HepG2 (cell line): ENCODE data around the gene PCGF6. TPM values are rescaled to one million over a fixed set of nuclear protein-coding genes. Genes with fewer than 3 reads are reported as not detected.

ENCODE experiments used
- BHLHE40 ChIP-seq: IDR thresholded peaks from 2 replicates; pipeline ENCODE4 v1.6.1; 2011; ENCODE audit warnings: low read length, improper control_type of control experiment
- ELF1 ChIP-seq: sonication (generic); formaldehyde crosslinking; IDR thresholded peaks from 2 replicates; pipeline ENCODE4 v1.4.0; 2020; ENCODE audit warnings: missing genetic modification reagents
- ELF4 ChIP-seq: sonication (generic); formaldehyde crosslinking; IDR thresholded peaks from 2 replicates; pipeline ENCODE4 v1.5.0; 2020; ENCODE audit warnings: missing genetic modification reagents, mild to moderate bottlenecking, moderate library complexity, borderline replicate concordance
- EP300 ChIP-seq, 3 experiments: sonication (generic) in 1 of 3; formaldehyde crosslinking in 1 of 3; IDR thresholded peaks; 2 replicates each; pipeline versions ENCODE4 v1.5.1 to v1.6.1; 2011 to 2020; ENCODE audit warnings: low read depth in 2 of 3, low read length in 2 of 3, borderline replicate concordance in 1 of 3, improper control_type of control experiment in 1 of 3, mild to moderate bottlenecking in 1 of 3, missing genetic modification reagents in 1 of 3, moderate library complexity in 1 of 3
- EZH2 ChIP-seq: conservative IDR thresholded peaks from 2 replicates; pipeline ENCODE4 v1.6.1; 2012; ENCODE audit warnings: mild to moderate bottlenecking, low read depth, low read length, moderate library complexity
- FOSL2 ChIP-seq: sonication (generic); formaldehyde crosslinking; IDR thresholded peaks from 2 replicates; pipeline ENCODE4 v1.4.0; 2020; ENCODE audit warnings: missing genetic modification reagents
- KDM4B ChIP-seq: sonication (generic); formaldehyde crosslinking; IDR thresholded peaks from 2 replicates; pipeline ENCODE4 v1.4.0; 2020; ENCODE audit warnings: missing genetic modification reagents
- KMT2A ChIP-seq: sonication (generic); formaldehyde crosslinking; IDR thresholded peaks from 2 replicates; pipeline ENCODE4 v1.4.0; 2020; ENCODE audit warnings: missing genetic modification reagents
- MED8 ChIP-seq: sonication (generic); formaldehyde crosslinking; IDR thresholded peaks from 2 replicates; pipeline ENCODE4 v1.8.1; 2023; ENCODE audit warnings: mild to moderate bottlenecking, missing genetic modification reagents; ENCODE audit not compliant: insufficient replicate concordance
- MIER3 ChIP-seq: IDR thresholded peaks from 2 replicates; pipeline ENCODE4 v1.6.1; 2016; ENCODE audit warnings: missing compliant biosample characterization, borderline replicate concordance
- MXD4 ChIP-seq: IDR thresholded peaks from 2 replicates; pipeline ENCODE4 v1.6.1; 2016; ENCODE audit warnings: mild to moderate bottlenecking, missing biosample characterization, missing genetic modification reagents
- NFKB2 ChIP-seq: sonication (generic); formaldehyde crosslinking; IDR thresholded peaks from 2 replicates; pipeline ENCODE4 v1.4.0; 2020; ENCODE audit warnings: missing genetic modification reagents, borderline replicate concordance
- NKX3-1 ChIP-seq: sonication (generic); formaldehyde crosslinking; IDR thresholded peaks from 2 replicates; pipeline ENCODE4 v1.5.0; 2020; ENCODE audit warnings: missing genetic modification reagents
- POLR2G ChIP-seq: fragments of 200-400 bp; formaldehyde crosslinking; IDR thresholded peaks from 2 replicates; pipeline ENCODE4 v1.6.1; 2018; ENCODE audit warnings: mild to moderate bottlenecking, low read depth, low read length, moderate library complexity
- ZFP1 ChIP-seq: IDR thresholded peaks from 2 replicates; pipeline ENCODE4 v1.6.1; 2016
- ZFYVE20 ChIP-seq: sonication (generic); formaldehyde crosslinking; IDR thresholded peaks from 2 replicates; pipeline ENCODE4 v1.8.0; 2023; ENCODE audit warnings: low read depth, mild to moderate bottlenecking, moderate library complexity, missing genetic modification reagents, borderline replicate concordance
- ZNF124 ChIP-seq: sonication (generic); formaldehyde crosslinking; IDR thresholded peaks from 2 replicates; pipeline ENCODE4 v1.4.0; 2020; ENCODE audit warnings: missing genetic modification reagents
- ZNF136 ChIP-seq: sonication (generic); formaldehyde crosslinking; IDR thresholded peaks from 2 replicates; pipeline ENCODE4 v1.8.1; 2022; ENCODE audit warnings: low read depth, mild to moderate bottlenecking, moderate library complexity, missing genetic modification reagents
- ZNF138 ChIP-seq: sonication (generic); formaldehyde crosslinking; IDR thresholded peaks from 2 replicates; pipeline ENCODE4 v1.5.0; 2020; ENCODE audit warnings: mild to moderate bottlenecking, low read depth, missing genetic modification reagents
- ZNF282 ChIP-seq: fragments of 450-650 bp; IDR thresholded peaks from 2 replicates; pipeline ENCODE4 v1.6.1; 2018; ENCODE audit not compliant: partially characterized antibody
- ZNF431 ChIP-seq: sonication (generic); formaldehyde crosslinking; IDR thresholded peaks from 2 replicates; pipeline ENCODE4 v1.9.0; 2022; ENCODE audit warnings: missing genetic modification reagents, low read depth, mild to moderate bottlenecking, borderline replicate concordance
- ZNF580 ChIP-seq: IDR thresholded peaks from 2 replicates; pipeline ENCODE4 v1.6.1; 2016; ENCODE audit warnings: low read depth, borderline replicate concordance
- ZNF761 ChIP-seq: sonication (generic); formaldehyde crosslinking; conservative IDR thresholded peaks from 2 replicates; pipeline ENCODE4 v1.4.0; 2020; ENCODE audit warnings: mild to moderate bottlenecking, missing genetic modification reagents
- ZSCAN22 ChIP-seq: sonication (generic); formaldehyde crosslinking; IDR thresholded peaks from 2 replicates; pipeline ENCODE4 v1.4.0; 2020; ENCODE audit warnings: mild to moderate bottlenecking, missing genetic modification reagents
- polyA plus RNA-seq, 8 experiments: library from polyadenylated mRNA; depleted of rRNA in 3 of 8; stranded (reverse) in 7 of 8; unstranded in 1 of 8; fragments of >200 nt; fragmentation: Illumina TruSeq in 4 of 8; extraction: Trizol in 4 of 8; gene quantifications; 2 replicates each; pipeline versions ENCODE4 v1.2.1 to v1.2.3, GENCODE V29; 2011 to 2016; ENCODE audit warnings: low read depth in 4 of 8, missing spikeins in 1 of 8, mixed read lengths in 1 of 8; ENCODE audit not compliant: insufficient read depth in 1 of 8
- total RNA-seq, 5 experiments: library from RNA; depleted of rRNA; stranded (reverse); fragments of >200 nt; fragmentation: Illumina TruSeq; extraction: Trizol; gene quantifications; 2 replicates each; pipeline ENCODE4 v1.2.3, GENCODE V29; 2016; ENCODE audit warnings: low read depth in 1 of 5
- TF ChIP-seq, protein P1 (sequence below): sonication (generic); formaldehyde crosslinking; IDR thresholded peaks from 2 replicates; pipeline ENCODE4 v1.5.0; 2020; ENCODE audit warnings: mild to moderate bottlenecking, missing genetic modification reagents
- TF ChIP-seq, protein P2 (sequence below): sonication (generic); formaldehyde crosslinking; conservative IDR thresholded peaks from 2 replicates; pipeline ENCODE4 v1.8.0; 2022; ENCODE audit warnings: low read depth, missing genetic modification reagents
- TF ChIP-seq, protein P3 (sequence below): IDR thresholded peaks from 2 replicates; pipeline ENCODE4 v1.6.1; 2016; ENCODE audit warnings: missing genetic modification reagents, missing compliant biosample characterization

Gene PCGF6
- total and polyA plus RNA-seq, 2 of the 13 experiments (the other 11 are each of a cell fraction or from before 2014, with no cell fraction given), result 5.2 to 19.4 TPM

DNA sequence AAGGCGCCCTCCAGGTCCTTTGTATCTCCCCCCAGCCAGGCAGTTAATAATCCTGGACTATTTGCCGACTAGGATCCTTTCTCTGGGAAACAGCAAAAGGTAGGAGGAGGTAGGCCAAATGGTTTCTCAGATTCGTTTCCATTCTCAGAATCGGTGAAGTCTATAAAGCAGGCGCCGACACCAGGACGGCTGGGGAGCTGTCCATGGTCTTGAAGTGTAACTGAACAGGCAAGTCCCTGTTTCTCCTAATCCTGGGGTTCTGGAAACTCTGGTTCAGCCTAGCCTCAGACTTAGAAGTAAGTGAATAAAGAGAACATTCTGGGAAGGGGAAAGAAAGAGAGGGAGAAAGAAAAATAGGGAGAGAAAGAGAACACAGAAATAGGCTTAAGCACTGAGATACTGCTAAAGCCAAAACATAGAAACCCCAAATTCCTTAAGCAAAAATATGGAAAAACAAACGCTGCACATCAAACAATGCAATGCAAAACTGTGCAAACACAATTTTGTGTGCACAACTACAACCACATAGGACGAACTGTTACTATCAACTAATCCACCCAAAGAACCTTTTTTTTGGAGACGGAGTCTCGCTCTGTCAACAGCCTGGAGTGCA, 85.1 kb downstream of the PCGF6 start (continued):
- TF ChIP-seq KDM4B (CRISPR knock-in tag) (peak; percentile 56; the same call in 1 of the 2 replicates), MED8 (CRISPR knock-in tag) (no peak), ZSCAN22 (CRISPR knock-in tag) (no peak), ZNF138 (no peak), ZFP1 (CRISPR knock-in tag) (peak; percentile 40; the same call in 1 of the 2 replicates), ELF1 (no peak), MIER3 (CRISPR knock-in tag) (peak; percentile 38; the same call in 1 of the 2 replicates), NFKB2 (CRISPR knock-in tag) (no peak), KMT2A (CRISPR knock-in tag) (peak; percentile 59; the same call in 1 of the 2 replicates), EZH2 (no peak), FOSL2 (CRISPR knock-in tag) (peak; percentile 46), ZNF124 (CRISPR knock-in tag) (peak; percentile 91; the same call in 1 of the 2 replicates), ZNF282 (no peak), MXD4 (CRISPR knock-in tag) (0 out of 2 replicates have a peak, but pooled peaks have one; percentile 60), ZNF431 (0 out of 2 replicates have a peak, but pooled peaks have one; percentile 37), ZNF761 (no peak), EP300 (IDR thresholded peaks at IDR 0.05; ENCODE audit: low read depth in 2 of 2, low read length in 2 of 2) (no peak), EP300 (CRISPR knock-in tag; IDR thresholded peaks at IDR 0.05; ENCODE audit: borderline replicate concordance) (no peak), ELF4 (CRISPR knock-in tag) (no peak), ZNF136 (CRISPR knock-in tag) (0 out of 2 replicates have a peak, but pooled peaks have one; percentile 44), ZNF580 (CRISPR knock-in tag) (peak; percentile 83; the same call in 1 of the 2 replicates), BHLHE40 (no peak), ZFYVE20 (CRISPR knock-in tag) (no peak), POLR2G (no peak), NKX3-1 (CRISPR knock-in tag) (peak; percentile 93)
- TF ChIP-seq, protein P1, sequence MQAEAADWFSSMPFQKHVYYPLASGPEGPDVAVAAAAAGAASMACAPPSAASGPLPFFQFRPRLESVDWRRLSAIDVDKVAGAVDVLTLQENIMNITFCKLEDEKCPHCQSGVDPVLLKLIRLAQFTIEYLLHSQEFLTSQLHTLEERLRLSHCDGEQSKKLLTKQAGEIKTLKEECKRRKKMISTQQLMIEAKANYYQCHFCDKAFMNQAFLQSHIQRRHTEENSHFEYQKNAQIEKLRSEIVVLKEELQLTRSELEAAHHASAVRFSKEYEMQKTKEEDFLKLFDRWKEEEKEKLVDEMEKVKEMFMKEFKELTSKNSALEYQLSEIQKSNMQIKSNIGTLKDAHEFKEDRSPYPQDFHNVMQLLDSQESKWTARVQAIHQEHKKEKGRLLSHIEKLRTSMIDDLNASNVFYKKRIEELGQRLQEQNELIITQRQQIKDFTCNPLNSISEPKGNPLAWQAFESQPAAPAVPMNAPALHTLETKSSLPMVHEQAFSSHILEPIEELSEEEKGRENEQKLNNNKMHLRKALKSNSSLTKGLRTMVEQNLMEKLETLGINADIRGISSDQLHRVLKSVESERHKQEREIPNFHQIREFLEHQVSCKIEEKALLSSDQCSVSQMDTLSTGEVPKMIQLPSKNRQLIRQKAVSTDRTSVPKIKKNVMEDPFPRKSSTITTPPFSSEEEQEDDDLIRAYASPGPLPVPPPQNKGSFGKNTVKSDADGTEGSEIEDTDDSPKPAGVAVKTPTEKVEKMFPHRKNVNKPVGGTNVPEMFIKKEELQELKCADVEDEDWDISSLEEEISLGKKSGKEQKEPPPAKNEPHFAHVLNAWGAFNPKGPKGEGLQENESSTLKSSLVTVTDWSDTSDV (CRISPR knock-in tag), result no peak
- TF ChIP-seq, protein P2, sequence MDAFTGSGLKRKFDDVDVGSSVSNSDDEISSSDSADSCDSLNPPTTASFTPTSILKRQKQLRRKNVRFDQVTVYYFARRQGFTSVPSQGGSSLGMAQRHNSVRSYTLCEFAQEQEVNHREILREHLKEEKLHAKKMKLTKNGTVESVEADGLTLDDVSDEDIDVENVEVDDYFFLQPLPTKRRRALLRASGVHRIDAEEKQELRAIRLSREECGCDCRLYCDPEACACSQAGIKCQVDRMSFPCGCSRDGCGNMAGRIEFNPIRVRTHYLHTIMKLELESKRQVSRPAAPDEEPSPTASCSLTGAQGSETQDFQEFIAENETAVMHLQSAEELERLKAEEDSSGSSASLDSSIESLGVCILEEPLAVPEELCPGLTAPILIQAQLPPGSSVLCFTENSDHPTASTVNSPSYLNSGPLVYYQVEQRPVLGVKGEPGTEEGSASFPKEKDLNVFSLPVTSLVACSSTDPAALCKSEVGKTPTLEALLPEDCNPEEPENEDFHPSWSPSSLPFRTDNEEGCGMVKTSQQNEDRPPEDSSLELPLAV (CRISPR knock-in tag), result no peak
- TF ChIP-seq, protein P3, sequence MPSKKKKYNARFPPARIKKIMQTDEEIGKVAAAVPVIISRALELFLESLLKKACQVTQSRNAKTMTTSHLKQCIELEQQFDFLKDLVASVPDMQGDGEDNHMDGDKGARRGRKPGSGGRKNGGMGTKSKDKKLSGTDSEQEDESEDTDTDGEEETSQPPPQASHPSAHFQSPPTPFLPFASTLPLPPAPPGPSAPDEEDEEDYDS (CRISPR knock-in tag), result 0 out of 2 replicates have a peak, but pooled peaks have one; percentile 31
